GM18498 (cell line): Measurements from ENCODE around the gene PLBD2.

ENCODE experiments used
- ATAC-seq: cut with Tn5 transposase; IDR thresholded peaks from one replicate; pipeline ENCODE4 v1.9.1; 2021; ENCODE audit warnings: mild to moderate bottlenecking, moderate library complexity; ENCODE audit not compliant: unreplicated experiment

The PLBD2 gene, protein sequence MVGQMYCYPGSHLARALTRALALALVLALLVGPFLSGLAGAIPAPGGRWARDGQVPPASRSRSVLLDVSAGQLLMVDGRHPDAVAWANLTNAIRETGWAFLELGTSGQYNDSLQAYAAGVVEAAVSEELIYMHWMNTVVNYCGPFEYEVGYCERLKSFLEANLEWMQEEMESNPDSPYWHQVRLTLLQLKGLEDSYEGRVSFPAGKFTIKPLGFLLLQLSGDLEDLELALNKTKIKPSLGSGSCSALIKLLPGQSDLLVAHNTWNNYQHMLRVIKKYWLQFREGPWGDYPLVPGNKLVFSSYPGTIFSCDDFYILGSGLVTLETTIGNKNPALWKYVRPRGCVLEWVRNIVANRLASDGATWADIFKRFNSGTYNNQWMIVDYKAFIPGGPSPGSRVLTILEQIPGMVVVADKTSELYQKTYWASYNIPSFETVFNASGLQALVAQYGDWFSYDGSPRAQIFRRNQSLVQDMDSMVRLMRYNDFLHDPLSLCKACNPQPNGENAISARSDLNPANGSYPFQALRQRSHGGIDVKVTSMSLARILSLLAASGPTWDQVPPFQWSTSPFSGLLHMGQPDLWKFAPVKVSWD

GRCh38 chr12:113358381-113359132, at the start of gene PLBD2:
TSS of gene PLBD2 (plus strand) at chr12:113358587. CDS start at chr12:113358601, 14 bp downstream.
- ATAC-seq, result peak; percentile 95

GRCh38 chr12:113310489-113310888, 47.9 kb upstream of the PLBD2 start:
- no peak for ATAC-seq

DNA sequence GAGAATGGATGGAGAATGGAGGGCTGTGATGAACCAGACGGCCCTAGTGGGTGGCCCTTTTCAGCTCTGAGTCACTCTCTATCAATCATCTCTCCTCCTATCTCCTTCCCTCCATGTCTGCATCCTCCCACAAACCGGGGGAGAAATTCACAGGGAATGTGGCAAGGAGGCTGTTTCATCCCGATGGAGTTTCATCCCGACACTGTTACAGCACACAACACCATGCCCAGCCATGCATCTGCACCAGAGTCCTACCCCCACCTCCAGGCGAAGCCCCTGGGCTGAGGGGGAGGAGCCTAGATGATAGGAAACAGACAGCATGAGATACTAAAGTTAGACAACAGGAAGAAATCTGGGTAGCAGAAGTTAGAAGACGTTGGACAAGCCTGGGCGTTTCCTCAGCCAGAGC, 44.3 kb upstream of the PLBD2 start:
- no peak for ATAC-seq

- ATAC-seq, result no peak
Measured at GRCh38 chr12:113315358-113315757, 43.0 kb upstream of the PLBD2 start.

- no peak for ATAC-seq
Measured at GRCh38 chr12:113316155-113316554, 42.2 kb upstream of the PLBD2 start.

GRCh38 chr12:113317122-113317521, 41.3 kb upstream of the PLBD2 start:
- ATAC-seq, result no peak

GRCh38 chr12:113318046-113318656, 40.2 kb upstream of the PLBD2 start:
- no peak for ATAC-seq

DNA sequence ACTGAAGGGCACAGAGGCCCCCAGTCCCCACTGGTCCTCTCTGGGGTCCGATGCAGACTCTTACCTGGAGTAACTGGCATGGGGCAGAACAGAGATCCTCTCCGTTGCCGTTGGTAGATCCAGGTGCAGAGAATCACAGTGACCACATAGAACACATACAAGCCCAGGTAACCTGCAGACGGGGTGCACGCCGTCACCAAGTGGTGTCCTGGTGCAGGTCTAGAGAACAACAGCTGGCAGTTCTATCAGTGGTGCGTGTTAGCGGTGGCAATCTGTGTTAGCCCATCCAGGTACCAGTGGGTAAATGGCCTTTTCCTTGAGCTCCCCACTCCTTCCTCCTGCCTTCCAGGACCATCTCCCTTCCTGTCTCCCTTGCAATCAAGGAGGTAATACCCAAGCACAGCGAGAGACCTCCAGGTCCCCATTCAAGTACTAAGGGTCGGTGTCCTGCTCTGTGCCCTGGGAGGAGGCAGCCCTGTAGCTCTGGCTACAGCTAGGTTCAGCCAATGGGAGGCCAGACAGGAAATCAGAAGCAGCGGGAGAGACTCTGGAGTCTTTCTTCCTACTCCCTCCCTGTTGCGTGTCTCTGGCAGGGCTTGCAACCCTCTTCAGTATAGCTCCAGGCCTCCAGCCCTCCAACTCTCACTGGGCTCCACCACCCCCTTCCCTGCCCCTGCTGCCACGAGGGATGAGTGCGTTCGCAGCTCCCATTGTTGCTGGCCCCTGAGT, 39.3 kb upstream of the PLBD2 start:
- no peak for ATAC-seq

DNA sequence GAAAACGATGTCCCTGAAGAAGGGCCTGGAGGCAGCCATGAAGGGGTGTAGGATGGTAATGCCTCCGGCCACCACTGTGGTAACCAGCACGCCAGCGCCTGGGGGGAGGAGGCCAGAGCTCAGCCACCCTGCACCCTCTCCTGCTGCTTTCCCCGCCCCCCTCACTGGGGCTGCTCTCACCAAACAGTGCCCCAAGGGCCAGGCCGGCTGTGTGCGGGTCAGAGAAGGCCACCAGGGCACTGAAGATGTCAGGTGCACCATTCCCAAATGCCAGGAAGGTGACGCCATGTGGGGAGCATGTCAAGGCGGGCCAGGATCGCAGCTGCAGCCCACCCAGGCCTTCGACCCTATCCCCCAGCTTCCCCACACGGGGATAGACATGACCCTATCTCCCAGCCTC, 38.0 kb upstream of the PLBD2 start:
- no peak for ATAC-seq

DNA sequence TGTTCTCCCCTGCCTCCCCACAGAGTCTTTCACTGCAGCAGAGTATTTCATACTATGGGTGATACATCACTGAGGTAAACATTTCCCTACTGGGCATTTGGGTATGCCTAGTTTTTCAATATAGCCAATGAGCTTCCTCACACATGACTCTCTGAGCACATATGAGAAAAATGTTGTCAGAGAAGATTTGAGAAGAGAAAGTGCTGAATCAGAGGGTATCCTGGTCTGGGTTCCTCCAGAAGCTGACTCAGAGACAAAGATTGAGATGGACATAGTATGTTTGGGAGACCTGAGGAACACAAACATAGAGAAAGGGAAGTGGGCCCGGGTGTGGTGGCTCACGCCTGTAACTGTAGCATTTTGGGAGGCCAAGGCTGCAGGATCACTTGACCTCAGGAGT, 36.0 kb upstream of the PLBD2 start:
- ATAC-seq, result no peak

DNA sequence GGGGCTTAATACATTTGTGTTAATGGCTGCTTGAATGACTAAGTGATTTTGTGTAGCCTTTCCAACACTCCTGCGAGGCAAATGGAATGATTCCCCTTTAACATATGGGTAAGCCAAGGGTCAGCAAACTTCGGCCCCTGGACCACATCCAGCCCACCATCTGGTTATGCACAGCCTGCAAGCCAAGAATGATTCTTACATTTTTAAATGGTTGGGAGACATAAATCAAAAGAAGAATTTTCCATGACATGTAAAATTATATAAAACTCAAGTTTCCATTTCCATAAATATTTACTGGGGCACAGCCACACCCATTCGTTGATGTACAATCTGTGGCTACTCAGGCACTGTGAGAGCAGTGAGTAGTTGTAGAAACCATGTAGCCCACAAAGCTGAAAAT, 32.5 kb upstream of the PLBD2 start:
- no peak for ATAC-seq

DNA sequence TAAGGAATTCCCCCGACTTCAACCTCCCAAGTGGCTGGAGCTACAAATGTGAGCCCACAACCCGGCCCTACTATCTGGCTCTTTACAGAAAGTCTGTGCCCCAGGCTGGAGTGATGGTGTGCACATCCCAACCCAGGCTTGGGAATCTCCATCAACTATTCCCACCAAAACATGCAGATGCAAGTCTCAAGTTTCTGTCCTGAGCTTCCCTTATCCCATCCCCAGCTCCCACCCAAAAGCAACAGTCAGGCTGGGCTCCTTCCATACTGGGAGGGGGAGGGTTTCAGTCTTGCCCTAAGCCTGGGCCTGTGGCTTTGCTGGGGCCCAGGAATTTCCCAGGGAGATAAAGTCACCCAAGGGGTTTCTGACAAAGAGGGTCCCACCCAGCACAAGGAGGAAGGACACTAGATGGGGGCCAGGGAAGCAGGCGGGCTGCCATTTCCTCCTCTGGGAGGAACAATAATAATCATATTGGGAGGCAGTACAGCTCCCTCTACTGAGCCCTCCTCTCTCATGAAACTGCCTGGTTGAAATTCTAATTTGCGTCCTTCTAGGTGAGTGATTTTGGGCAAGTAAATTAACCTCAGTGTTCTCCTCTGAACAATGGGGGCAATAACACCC, 31.5 kb upstream of the PLBD2 start:
- no peak for ATAC-seq

- no peak for ATAC-seq
Measured at GRCh38 chr12:113328368-113328889, 30.0 kb upstream of the PLBD2 start.

DNA sequence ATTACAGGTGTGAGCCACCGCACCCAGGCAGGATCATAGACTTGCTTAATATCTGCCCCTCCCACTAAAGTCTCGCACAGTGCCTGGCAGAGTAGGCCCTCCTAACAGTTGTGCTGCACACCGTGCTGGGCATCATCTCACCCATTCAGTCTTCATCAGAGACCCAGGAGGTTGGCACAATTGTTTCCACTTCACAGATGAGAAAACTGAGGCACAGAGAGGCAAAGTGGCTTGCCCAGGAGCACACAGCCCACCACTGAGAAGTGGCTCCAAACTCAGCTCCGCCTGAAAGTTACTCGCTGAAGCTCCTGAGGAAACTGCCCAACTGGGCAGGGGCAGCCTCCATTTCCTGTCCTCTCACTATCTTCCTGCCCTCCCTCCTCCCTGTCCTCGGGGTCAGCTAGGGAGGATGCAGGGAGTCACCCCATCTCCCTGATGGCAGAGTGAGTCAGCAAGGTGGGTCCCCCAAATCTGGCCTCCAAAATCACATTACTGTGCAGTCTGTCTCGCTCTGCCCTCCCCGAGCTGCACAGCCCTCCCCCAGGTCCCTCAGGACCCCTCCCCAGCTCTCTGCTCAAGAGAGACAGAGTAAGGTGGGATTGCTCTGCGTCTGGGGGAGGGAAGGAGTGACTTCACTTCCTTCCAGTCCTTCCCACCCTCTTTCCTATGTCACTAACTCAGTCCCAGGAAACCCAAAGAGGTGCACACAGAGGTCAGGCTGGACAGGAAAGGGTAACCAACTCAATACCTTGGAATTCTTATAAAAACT, 29.2 kb upstream of the PLBD2 start:
- ATAC-seq, result no peak

DNA sequence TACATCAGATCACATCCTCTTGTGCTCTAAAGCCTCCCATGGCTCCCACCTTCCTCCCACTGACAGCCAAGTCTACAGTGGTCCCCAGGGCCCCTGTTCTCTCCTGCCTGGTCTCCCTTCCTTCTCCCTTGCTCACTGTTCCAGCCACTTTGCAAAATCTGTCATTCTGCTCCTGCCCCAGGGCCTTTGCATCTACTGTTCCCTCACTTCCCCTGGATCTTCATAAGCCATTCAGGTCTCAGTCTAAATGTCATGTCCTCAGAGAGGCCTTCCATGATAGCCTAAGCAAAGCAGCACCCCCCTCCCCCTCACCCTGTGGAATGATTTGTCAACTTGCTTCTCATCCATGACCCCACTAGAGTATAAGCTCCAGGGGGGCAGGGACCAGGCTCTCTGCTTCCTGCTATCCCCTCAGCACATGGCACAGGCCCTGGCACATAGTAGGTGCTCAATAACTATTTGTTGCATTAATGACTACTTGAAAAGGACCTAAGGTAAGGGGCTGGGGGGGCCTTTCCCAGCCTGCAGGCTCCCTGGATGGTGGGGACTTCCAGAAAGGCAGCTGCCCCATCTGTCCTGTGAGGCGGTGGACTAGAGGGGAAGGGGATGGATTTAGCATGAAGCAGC, 28.5 kb upstream of the PLBD2 start:
- ATAC-seq, result no peak

GRCh38 chr12:113330505-113330904, 27.9 kb upstream of the PLBD2 start:
- ATAC-seq, result no peak

- ATAC-seq, result no peak
Measured at GRCh38 chr12:113332688-113333417, 25.5 kb upstream of the PLBD2 start.

DNA sequence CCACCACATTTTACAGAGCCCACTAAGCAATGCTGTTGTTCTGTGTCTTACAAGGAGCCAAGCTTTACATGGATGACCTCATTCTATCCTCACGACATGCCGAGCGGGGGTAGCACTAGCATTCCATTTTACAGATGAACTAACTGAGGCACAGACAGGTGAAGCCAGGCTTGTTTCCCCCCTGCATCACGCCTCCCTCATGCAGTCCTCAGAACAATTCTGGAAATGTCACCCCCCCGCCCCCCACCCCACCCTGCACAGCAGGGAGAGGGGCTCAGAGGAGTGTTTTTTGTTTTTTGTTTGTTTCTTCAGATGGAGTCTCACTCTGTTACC, 25.0 kb upstream of the PLBD2 start:
- ATAC-seq, result no peak
